GM18499 (cell line): Measurements from ENCODE around the gene CRBN.

ENCODE experiments used
- ATAC-seq: cut with Tn5 transposase; IDR thresholded peaks from one replicate; pipeline ENCODE4 v1.9.1; 2021; ENCODE audit warnings: moderate number of reproducible peaks; ENCODE audit not compliant: insufficient read depth, unreplicated experiment

Gene CRBN

GRCh38 chr3:3177861-3178497 is 1.5 kb downstream of the CRBN start:
- ATAC-seq, result no peak

- no peak for ATAC-seq
These were observed 6.9 kb downstream of the CRBN start for GRCh38 chr3:3172627-3173026.

GRCh38 chr3:3170998-3171397 is 8.5 kb downstream of the CRBN start:
- ATAC-seq, result no peak

GRCh38 chr3:3165650-3166049 is 13.8 kb downstream of the CRBN start:
- ATAC-seq, result no peak

GRCh38 chr3:3165241-3165640 is 14.2 kb downstream of the CRBN start:
- no peak for ATAC-seq

GRCh38 chr3:3160826-3161225 is 18.7 kb downstream of the CRBN start:
- ATAC-seq, result no peak

- ATAC-seq, result no peak
These were observed 22.0 kb downstream of the CRBN start for GRCh38 chr3:3157484-3157883.

GRCh38 chr3:3154879-3155610 is 24.4 kb downstream of the CRBN start:
- no peak for ATAC-seq

- ATAC-seq, result no peak
These were observed 28.0 kb downstream of the CRBN start for GRCh38 chr3:3151513-3151912.

- no peak for ATAC-seq
These were observed 29.9 kb downstream of the CRBN start for GRCh38 chr3:3149560-3149959.

GRCh38 chr3:3145831-3146230 is 33.7 kb downstream of the CRBN start:
- ATAC-seq, result no peak

- no peak for ATAC-seq
These were observed 37.6 kb downstream of the CRBN start for GRCh38 chr3:3141939-3142338.

GRCh38 chr3:3137526-3137925 is 42.0 kb downstream of the CRBN start:
- ATAC-seq, result no peak

GRCh38 chr3:3134750-3135448 is 44.6 kb downstream of the CRBN start:
- ATAC-seq, result no peak

- ATAC-seq, result no peak
These were observed 46.0 kb downstream of the CRBN start for GRCh38 chr3:3133500-3133899.

GRCh38 chr3:3129579-3129978 is 49.9 kb downstream of the CRBN start:
- ATAC-seq, result no peak

- no peak for ATAC-seq
These were observed 52.0 kb downstream of the CRBN start for GRCh38 chr3:3127432-3128010.

- peak; percentile 89 for ATAC-seq
These were observed 52.7 kb downstream of the CRBN start, which contains the start of gene TRNT1 for GRCh38 chr3:3126477-3127431. Gene TRNT1 (plus strand): TSS chr3:3126940. CDS start chr3:3129041, 2,101 bp downstream.

GRCh38 chr3:3125977-3126376 is 53.5 kb downstream of the CRBN start:
- ATAC-seq, result no peak

- ATAC-seq, result no peak
These were observed 60.1 kb downstream of the CRBN start for GRCh38 chr3:3119393-3119851.
